K562 (cell line): ENCODE data around the gene DTX3. TPM values are rescaled to one million over a fixed set of nuclear protein-coding genes. Genes with fewer than 3 reads are reported as not detected.

Experiments
- ATF6 ChIP-seq: sonication (generic); formaldehyde crosslinking; IDR thresholded peaks from 2 replicates; pipeline ENCODE4 v1.4.0; 2020; ENCODE audit warnings: mild to moderate bottlenecking, missing genetic modification reagents
- BHLHE40 ChIP-seq: IDR thresholded peaks from 2 replicates; pipeline ENCODE4 v1.6.1; 2011; ENCODE audit warnings: low read length, improper control_type of control experiment
- BRCA1 ChIP-seq, 2 experiments: fragments of 450-650 bp in 1 of 2; sonication (generic) in 1 of 2; formaldehyde crosslinking in 1 of 2; IDR thresholded peaks; 2 replicates each; pipeline versions ENCODE4 v1.5.0 to v1.6.1; 2017 to 2020; ENCODE audit warnings: mild to moderate bottlenecking in 1 of 2, missing genetic modification reagents in 1 of 2
- KLF16 ChIP-seq: IDR thresholded peaks from 2 replicates; pipeline ENCODE4 v1.6.1; 2016; ENCODE audit warnings: antibody characterized with exemption
- MAFG ChIP-seq: fragments of 450-650 bp; conservative IDR thresholded peaks from 2 replicates; pipeline ENCODE4 v1.6.1; 2016; ENCODE audit warnings: missing genetic modification characterization, missing compliant biosample characterization
- MAFK ChIP-seq: IDR thresholded peaks from 2 replicates; pipeline ENCODE4 v1.6.1; 2011; ENCODE audit warnings: low read length, improper control_type of control experiment
- NFE2 ChIP-seq: IDR thresholded peaks from 2 replicates; pipeline ENCODE4 v1.6.1; 2014; ENCODE audit warnings: antibody characterized with exemption, low read depth
- NUFIP1 ChIP-seq: fragments of 450-650 bp; IDR thresholded peaks from 2 replicates; pipeline ENCODE4 v1.6.1; 2018; ENCODE audit not compliant: partially characterized antibody
- POU5F1 ChIP-seq: fragments of 150-350 bp; IDR thresholded peaks from 2 replicates; pipeline ENCODE4 v1.6.1; 2014; ENCODE audit warnings: borderline replicate concordance, low read length, low read depth, mild to moderate bottlenecking; ENCODE audit not compliant: partially characterized antibody
- PTTG1 ChIP-seq: fragments of 450-650 bp; IDR thresholded peaks from 2 replicates; pipeline ENCODE4 v1.6.1; 2016; ENCODE audit warnings: low read depth, mild to moderate bottlenecking, missing genetic modification characterization, missing compliant biosample characterization
- SMARCA5 ChIP-seq: fragments of 450-650 bp; IDR thresholded peaks from 2 replicates; pipeline ENCODE4 v1.6.1; 2016
- SRF ChIP-seq, 2 experiments: fragments of 250-450, 450-650 bp in 1 of 2; sonication (Bioruptor Pico) in 1 of 2; sonication (generic) in 1 of 2; formaldehyde crosslinking; IDR thresholded peaks; 2 replicates each; pipeline versions ENCODE4 v1.5.0 to v1.5.1; 2020 to 2022; ENCODE audit warnings: mild to moderate bottlenecking in 1 of 2, missing genetic modification reagents in 1 of 2
- SRSF1 ChIP-seq: fragments of 200-400 bp; formaldehyde crosslinking; IDR thresholded peaks from 2 replicates; pipeline ENCODE4 v1.6.1; 2017; ENCODE audit warnings: mild to moderate bottlenecking, low read depth, low read length, moderate library complexity
- TEAD1 ChIP-seq, 2 experiments: fragments of 450-650 bp in 1 of 2; sonication (generic) in 1 of 2; formaldehyde crosslinking; IDR thresholded peaks; 2 replicates each; pipeline versions ENCODE4 v1.4.0 to v1.8.0; 2020 to 2022; ENCODE audit warnings: mild to moderate bottlenecking in 2 of 2, missing genetic modification reagents in 1 of 2
- TFAM ChIP-seq: fragments of 250-450 bp; sonication (Bioruptor Pico); conservative IDR thresholded peaks from 2 replicates; pipeline ENCODE4 v1.5.0; 2021; ENCODE audit warnings: mild to moderate bottlenecking, moderate library complexity
- TSC22D4 ChIP-seq: fragments of 450-650 bp; IDR thresholded peaks from 2 replicates; pipeline ENCODE4 v1.6.1; 2016; ENCODE audit warnings: missing genetic modification characterization, missing biosample characterization, control low read depth
- ZBTB49 ChIP-seq: sonication (generic); formaldehyde crosslinking; IDR thresholded peaks from 2 replicates; pipeline ENCODE4 v1.8.0; 2022; ENCODE audit warnings: missing genetic modification reagents, mild to moderate bottlenecking, borderline replicate concordance
- ZBTB9 ChIP-seq: fragments of 450-650 bp; formaldehyde crosslinking; IDR thresholded peaks from 2 replicates; pipeline ENCODE4 v1.4.0; 2020; ENCODE audit warnings: mild to moderate bottlenecking, moderate library complexity
- ZNF695 ChIP-seq: fragments of 450-650 bp; formaldehyde crosslinking; IDR thresholded peaks from 2 replicates; pipeline ENCODE4 v1.4.0; 2020; ENCODE audit warnings: mild to moderate bottlenecking, moderate library complexity
- ZSCAN29 ChIP-seq: fragments of 450-650 bp; IDR thresholded peaks from 2 replicates; pipeline ENCODE4 v1.6.1; 2017
- polyA plus RNA-seq, 8 experiments: library from polyadenylated mRNA; depleted of rRNA in 4 of 8; stranded (reverse) in 5 of 8; unstranded in 3 of 8; fragments of >200 nt; fragmentation: Nextera tagmentation in 2 of 8; fragmentation: Illumina TruSeq in 1 of 8; extraction: Ambion mirVana in 2 of 8; extraction: Trizol in 1 of 8; gene quantifications; 2 replicates each; pipeline versions ENCODE4 v1.2.1 to v1.2.3, GENCODE V29; 2011 to 2014; ENCODE audit warnings: inconsistent platforms in 1 of 8, missing spikeins in 1 of 8
- total RNA-seq, 7 experiments: library from RNA; depleted of rRNA in 6 of 7; stranded (reverse); fragments of >200 nt in 6 of 7; fragmentation: Illumina TruSeq in 2 of 7; extraction: Trizol in 2 of 7; gene quantifications; 2 replicates each; pipeline versions ENCODE4 v1.2.1 to v1.2.3, GENCODE V29; 2011 to 2021; ENCODE audit warnings: low replicate concordance in 1 of 7
- TF ChIP-seq, protein P1 (sequence below): fragments of 450-650 bp; formaldehyde crosslinking; conservative IDR thresholded peaks from 2 replicates; pipeline ENCODE4 v1.4.0; 2022; ENCODE audit warnings: mild to moderate bottlenecking, missing genetic modification characterization

The DTX3 gene
- total and polyA plus RNA-seq, 9 of the 15 experiments (the other 6 are each of a cell fraction or from before 2014, with no cell fraction given), result 0.03 to 0.09 (median 0.06) TPM; not detected in 6

DNA sequence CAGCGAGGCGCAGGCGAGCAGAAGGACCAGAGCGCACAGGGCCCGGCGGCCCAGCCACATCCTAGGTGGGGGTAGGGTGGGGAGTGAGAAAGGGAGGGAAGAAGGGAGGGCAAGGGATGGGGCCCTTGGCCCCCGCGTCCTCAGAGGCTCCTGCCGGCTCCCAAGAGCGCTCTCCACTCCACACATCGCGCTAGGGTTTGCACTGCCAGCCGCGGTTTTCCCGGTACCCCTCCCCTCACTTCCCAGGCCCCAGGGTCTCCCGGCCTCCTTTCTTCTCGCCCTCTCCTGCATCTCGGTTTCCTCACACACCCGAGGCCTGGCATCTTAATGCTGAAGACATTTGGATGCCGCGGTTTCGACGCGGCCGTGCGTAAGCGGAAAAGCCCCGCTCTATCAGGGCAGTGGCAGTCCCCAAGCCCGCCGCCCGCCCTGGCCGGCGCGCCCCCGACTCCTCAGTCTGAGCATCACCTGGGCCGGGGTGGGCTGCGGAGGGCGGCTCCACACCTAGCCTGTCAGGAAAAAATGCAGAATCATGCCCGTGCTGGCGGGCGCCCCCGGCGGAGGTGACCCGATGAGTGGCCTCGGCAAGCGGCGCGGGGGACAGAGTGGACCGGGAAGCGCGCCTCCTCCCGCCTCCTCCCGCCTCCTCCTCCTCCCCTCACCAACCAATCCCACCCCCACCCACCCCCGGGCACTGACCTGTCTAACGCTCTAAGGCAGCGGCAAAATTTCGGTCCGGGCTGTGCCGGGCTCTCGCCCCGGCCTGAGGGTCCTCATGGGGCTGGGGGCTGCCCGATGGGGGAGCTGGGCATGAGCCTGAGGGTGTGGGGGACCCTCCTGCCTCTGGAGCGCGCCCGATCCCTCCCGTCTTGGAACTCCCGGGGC is 27.7 kb downstream of the DTX3 start (continued):
- no peak for TF ChIP-seq SRF (CRISPR knock-in tag; IDR thresholded peaks at IDR 0.05)
- TF ChIP-seq PTTG1, result no peak
- TF ChIP-seq ZBTB9 (CRISPR knock-in tag), result no peak
- TF ChIP-seq TSC22D4 (tag), result no peak
- TF ChIP-seq KLF16, result no peak
- no peak for TF ChIP-seq ZNF695 (CRISPR knock-in tag)
- no peak for TF ChIP-seq TFAM (CRISPR knock-in tag)
- TF ChIP-seq NFE2, result peak; percentile 97
- TF ChIP-seq MAFK, result peak; percentile 22; the same call in 1 of the 2 replicates
- TF ChIP-seq TEAD1 (CRISPR knock-in tag; IDR thresholded peaks at IDR 0.05), result no peak
- TF ChIP-seq, protein P1, sequence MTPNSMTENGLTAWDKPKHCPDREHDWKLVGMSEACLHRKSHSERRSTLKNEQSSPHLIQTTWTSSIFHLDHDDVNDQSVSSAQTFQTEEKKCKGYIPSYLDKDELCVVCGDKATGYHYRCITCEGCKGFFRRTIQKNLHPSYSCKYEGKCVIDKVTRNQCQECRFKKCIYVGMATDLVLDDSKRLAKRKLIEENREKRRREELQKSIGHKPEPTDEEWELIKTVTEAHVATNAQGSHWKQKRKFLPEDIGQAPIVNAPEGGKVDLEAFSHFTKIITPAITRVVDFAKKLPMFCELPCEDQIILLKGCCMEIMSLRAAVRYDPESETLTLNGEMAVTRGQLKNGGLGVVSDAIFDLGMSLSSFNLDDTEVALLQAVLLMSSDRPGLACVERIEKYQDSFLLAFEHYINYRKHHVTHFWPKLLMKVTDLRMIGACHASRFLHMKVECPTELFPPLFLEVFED (CRISPR knock-in tag), result no peak
- TF ChIP-seq BRCA1 (IDR thresholded peaks at IDR 0.05), result no peak
- TF ChIP-seq BRCA1 (CRISPR knock-in tag; IDR thresholded peaks at IDR 0.05), result no peak
- TF ChIP-seq MAFG, result 0 out of 2 replicates have a peak, but pooled peaks have one; percentile 55
- TF ChIP-seq SRSF1, result 0 out of 2 replicates have a peak, but pooled peaks have one; percentile 43
- TF ChIP-seq BHLHE40, result peak; percentile 35; the same call in 1 of the 2 replicates
- no peak for TF ChIP-seq ZBTB49 (CRISPR knock-in tag)
- TF ChIP-seq ATF6, result no peak
- TF ChIP-seq POU5F1, result no peak
- TF ChIP-seq NUFIP1, result no peak
- TF ChIP-seq ZSCAN29, result no peak
- TF ChIP-seq SMARCA5, result no peak
